ENCODE results near the gene CBLB. TPM values are rescaled to one million over a fixed set of nuclear protein-coding genes. Genes with fewer than 3 reads are reported as not detected.
A peak's percentile ranks its signal among the peaks of the same experiment; 100 is the strongest.

CBLB gene
- total and polyA plus RNA-seq, 9 of the 15 experiments (the other 6 are each of a cell fraction or from before 2014, with no cell fraction given) = 1.8 to 8.1 (median 5.3) TPM

DNA sequence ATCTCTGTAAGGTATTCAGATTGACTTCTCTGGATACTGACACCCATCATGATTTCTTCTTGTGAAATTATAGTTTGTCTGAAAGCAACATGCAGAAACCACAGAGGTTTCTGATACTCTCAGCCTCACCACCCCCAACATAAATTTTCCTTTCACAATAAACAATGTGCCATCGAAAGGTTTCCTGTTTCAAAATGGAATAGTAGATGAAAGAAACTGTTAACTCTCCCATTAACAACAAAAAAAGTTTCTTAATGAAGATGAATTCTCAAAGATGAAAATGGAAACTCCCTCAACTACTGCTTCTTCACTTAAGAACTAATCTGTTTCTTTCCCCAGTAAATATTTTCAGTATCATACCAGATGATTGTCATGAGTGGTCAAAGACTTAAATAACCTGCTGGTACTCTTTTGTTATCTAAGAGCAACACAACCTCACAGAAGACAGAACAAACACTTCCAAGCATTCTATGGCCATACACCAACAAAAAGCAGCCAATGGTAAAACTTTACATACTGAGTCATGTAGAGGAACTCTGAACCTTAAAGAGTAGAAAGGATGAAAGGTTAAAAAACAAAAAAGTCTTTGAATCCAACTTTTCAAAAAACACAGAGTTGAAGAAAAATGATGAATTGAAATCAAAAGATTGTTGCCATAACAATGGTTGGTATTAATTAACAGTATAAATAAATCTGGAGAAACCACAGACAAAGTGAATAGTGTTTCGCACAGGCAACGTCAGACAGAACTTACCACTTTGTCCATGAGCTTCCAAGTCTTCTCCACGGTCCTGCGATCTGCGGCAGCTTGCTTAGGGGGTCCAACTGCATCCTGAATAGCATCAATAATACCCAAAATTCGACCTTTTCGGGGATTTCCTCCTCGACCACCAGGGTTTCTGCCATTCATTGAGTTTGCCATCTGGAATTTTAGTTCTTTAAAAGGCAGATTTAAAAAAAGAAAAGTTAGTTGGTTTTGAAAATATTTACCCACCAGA, 1.9 kb downstream of the CBLB start (continued):
- TF ChIP-seq CBX8 (IDR thresholded peaks at IDR 0.05; ENCODE audit: borderline replicate concordance, extremely low read depth, low read depth, low read length, poor library complexity, severe bottlenecking) (no peak), EGR1 (conservative IDR thresholded peaks at IDR 0.05) (no peak), RFX1 (IDR thresholded peaks at IDR 0.05) (0 out of 2 replicates have a peak, but pooled peaks have one; percentile 30), MYNN (IDR thresholded peaks at IDR 0.05) (no peak), MYNN (CRISPR knock-in tag; IDR thresholded peaks at IDR 0.05) (no peak), SP2 (IDR thresholded peaks at IDR 0.05; ENCODE audit: extremely low read depth, low read depth, low read length, poor library complexity, severe bottlenecking) (no peak), NUFIP1 (IDR thresholded peaks at IDR 0.05; ENCODE audit: partially characterized antibody) (no peak), ZZZ3 (IDR thresholded peaks at IDR 0.05) (no peak), ZBTB7A (IDR thresholded peaks at IDR 0.05; ENCODE audit: borderline replicate concordance, control insufficient read depth, low read depth, low read length) (no peak), NFATC3 (IDR thresholded peaks at IDR 0.05) (no peak), TCF3 (CRISPR knock-in tag; IDR thresholded peaks at IDR 0.05) (peak; percentile 72), SLC30A9 (CRISPR knock-in tag; IDR thresholded peaks at IDR 0.05) (no peak), BRCA1 (IDR thresholded peaks at IDR 0.05) (no peak), BRCA1 (CRISPR knock-in tag; IDR thresholded peaks at IDR 0.05) (no peak), PURB (CRISPR knock-in tag; IDR thresholded peaks at IDR 0.05; ENCODE audit: low read depth) (no peak), CBFA2T2 (conservative IDR thresholded peaks at IDR 0.05) (0 out of 2 replicates have a peak, but pooled peaks have one; percentile 33), SMARCA4 (IDR thresholded peaks at IDR 0.05) (0 out of 2 replicates have a peak, but pooled peaks have one; percentile 14), XRCC5 (IDR thresholded peaks at IDR 0.05; ENCODE audit: low read depth, low read length) (no peak), FOSL1 (tag; conservative IDR thresholded peaks at IDR 0.05) (0 out of 2 replicates have a peak, but pooled peaks have one; percentile 33)
- TF ChIP-seq, protein P1, sequence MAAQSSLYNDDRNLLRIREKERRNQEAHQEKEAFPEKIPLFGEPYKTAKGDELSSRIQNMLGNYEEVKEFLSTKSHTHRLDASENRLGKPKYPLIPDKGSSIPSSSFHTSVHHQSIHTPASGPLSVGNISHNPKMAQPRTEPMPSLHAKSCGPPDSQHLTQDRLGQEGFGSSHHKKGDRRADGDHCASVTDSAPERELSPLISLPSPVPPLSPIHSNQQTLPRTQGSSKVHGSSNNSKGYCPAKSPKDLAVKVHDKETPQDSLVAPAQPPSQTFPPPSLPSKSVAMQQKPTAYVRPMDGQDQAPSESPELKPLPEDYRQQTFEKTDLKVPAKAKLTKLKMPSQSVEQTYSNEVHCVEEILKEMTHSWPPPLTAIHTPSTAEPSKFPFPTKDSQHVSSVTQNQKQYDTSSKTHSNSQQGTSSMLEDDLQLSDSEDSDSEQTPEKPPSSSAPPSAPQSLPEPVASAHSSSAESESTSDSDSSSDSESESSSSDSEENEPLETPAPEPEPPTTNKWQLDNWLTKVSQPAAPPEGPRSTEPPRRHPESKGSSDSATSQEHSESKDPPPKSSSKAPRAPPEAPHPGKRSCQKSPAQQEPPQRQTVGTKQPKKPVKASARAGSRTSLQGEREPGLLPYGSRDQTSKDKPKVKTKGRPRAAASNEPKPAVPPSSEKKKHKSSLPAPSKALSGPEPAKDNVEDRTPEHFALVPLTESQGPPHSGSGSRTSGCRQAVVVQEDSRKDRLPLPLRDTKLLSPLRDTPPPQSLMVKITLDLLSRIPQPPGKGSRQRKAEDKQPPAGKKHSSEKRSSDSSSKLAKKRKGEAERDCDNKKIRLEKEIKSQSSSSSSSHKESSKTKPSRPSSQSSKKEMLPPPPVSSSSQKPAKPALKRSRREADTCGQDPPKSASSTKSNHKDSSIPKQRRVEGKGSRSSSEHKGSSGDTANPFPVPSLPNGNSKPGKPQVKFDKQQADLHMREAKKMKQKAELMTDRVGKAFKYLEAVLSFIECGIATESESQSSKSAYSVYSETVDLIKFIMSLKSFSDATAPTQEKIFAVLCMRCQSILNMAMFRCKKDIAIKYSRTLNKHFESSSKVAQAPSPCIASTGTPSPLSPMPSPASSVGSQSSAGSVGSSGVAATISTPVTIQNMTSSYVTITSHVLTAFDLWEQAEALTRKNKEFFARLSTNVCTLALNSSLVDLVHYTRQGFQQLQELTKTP (IDR thresholded peaks at IDR 0.05; ENCODE audit: low read depth in 1 of 2, partially characterized antibody in 2 of 2) = no peak
- TF ChIP-seq, protein P2, sequence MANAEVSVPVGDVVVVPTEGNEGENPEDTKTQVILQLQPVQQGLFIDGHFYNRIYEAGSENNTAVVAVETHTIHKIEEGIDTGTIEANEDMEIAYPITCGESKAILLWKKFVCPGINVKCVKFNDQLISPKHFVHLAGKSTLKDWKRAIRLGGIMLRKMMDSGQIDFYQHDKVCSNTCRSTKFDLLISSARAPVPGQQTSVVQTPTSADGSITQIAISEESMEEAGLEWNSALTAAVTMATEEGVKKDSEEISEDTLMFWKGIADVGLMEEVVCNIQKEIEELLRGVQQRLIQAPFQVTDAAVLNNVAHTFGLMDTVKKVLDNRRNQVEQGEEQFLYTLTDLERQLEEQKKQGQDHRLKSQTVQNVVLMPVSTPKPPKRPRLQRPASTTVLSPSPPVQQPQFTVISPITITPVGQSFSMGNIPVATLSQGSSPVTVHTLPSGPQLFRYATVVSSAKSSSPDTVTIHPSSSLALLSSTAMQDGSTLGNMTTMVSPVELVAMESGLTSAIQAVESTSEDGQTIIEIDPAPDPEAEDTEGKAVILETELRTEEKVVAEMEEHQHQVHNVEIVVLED (CRISPR knock-in tag; IDR thresholded peaks at IDR 0.05) = no peak
- TF ChIP-seq, protein P3, sequence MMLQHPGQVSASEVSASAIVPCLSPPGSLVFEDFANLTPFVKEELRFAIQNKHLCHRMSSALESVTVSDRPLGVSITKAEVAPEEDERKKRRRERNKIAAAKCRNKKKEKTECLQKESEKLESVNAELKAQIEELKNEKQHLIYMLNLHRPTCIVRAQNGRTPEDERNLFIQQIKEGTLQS (IDR thresholded peaks at IDR 0.05) = no peak
- TF ChIP-seq, protein P3 (CRISPR knock-in tag; conservative IDR thresholded peaks at IDR 0.05) = no peak

All from K562 (cell line).